Hematopoietic multipotent progenitor cell (in vitro differentiated cells): ENCODE data around the gene PPM1G. TPM values are rescaled to one million over a fixed set of nuclear protein-coding genes. Genes with fewer than 3 reads are reported as not detected.
"Not testable (repeated sequence)": the region's sequence is repeated elsewhere in the genome, so short reads cannot be mapped to it uniquely, and the experiment has no call there.

Experiments
- DNase-seq, 3 donors: peaks; one replicate each; pipeline ENCODE4 v3.0.0-alpha.2; 2011 to 2015; ENCODE audit warnings: low read depth in 2 of 3, low spot score in 2 of 3
- total RNA-seq: library from RNA; depleted of rRNA; stranded (reverse); fragments of >200 nt; gene quantifications from one replicate; pipeline ENCODE4 v1.2.3, GENCODE V29; 2012

PPM1G gene
- total RNA-seq, 1 donor = 66.2 TPM

DNA sequence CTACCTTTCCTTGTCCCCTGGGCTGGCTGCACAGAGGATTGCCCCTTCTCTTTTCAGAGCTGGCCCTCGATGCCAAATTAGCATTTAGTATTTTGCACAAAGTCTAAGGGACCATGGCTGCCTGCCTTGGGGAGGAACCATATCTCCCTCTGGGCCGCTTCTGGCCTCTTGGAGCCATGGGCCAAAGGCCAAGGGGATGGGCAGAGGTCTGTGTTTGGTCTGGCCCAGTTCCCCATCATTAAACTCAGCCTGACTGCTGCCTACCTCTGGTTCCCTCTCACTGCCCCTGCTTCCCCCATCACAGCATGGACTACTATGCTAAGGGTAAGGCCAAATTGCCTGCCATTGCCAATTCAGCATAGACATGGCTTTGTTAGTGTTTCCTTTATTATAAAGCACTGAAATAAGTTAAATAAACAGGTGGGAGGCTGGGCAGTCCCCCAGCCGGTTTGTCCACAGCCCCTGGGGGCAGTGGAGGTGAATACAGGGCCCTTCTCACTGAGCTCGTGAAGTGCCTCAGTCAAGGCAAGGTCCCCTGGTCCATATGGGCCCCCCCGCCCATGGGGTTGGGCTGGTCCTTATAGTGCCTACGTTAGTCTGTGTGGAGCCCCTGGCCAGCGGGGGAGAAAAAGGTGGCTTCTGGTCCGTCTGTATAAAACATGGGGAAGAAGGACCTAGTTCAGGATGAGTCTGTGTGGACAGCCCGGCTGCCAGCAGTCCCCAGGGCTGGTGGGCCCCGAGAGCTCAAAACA lies 32.3 kb downstream of the PPM1G start:
- no peak for DNase-seq

DNA sequence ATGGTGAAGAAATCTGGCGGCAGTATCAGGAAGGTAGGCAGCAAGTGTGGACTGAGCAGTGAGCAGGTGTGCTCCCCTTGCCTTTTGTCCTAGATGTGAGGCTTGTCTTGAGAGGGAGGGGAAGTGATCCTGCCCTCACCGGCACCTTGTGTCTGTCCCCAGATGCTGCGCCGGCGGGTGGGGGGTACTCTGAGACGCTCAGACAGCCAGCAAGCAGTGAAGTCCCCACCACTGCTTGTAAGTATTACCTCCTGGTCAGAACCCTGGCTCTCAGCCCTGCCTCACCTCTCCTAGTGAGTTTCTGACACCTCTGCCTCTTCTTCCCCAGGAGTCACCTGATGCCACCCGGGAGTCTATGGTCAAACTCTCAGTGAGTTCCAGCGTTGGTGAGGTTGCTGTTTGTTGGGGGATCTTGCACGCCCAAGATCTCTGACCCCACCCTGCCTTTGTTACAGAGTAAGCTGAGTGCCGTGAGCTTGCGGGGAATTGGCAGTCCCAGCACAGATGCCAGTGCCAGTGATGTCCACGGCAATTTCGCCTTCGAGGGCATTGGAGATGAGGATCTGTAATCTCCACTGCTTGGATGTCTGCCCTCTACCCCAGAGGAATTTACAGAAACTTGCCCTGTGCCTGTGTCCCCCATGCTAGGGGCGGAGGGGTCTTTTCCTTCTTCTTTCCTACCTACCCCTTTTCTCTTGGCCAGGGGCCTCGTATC lies 33.1 kb downstream of the PPM1G start:
- DNase-seq = no peak

DNA sequence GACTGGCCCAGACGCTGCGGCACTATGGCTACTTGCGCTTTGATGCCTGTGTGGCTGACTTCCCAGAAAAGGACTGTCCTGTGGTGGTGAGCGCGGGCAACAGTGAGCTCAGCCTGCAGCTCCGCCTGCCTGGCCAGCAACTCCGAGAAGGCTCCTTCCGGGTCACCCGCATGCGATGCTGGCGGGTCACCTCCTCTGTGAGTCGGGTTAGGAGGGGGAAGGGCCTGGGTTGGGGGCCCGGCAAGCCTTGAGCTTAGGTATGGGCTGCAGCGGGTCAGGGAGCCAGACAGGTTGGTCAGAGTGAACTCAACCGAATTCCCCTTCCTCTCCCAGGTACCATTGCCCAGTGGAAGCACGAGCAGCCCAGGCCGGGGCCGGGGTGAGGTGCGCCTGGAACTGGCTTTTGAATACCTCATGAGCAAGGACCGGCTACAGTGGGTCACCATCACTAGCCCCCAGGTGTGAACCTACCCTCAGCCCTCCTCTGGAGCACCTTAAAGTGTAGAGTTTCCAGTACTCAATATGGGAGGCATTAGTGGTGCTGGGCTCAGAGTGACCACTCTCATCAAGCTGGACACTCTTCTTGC lies 33.8 kb downstream of the PPM1G start:
- DNase-seq = no peak

DNA sequence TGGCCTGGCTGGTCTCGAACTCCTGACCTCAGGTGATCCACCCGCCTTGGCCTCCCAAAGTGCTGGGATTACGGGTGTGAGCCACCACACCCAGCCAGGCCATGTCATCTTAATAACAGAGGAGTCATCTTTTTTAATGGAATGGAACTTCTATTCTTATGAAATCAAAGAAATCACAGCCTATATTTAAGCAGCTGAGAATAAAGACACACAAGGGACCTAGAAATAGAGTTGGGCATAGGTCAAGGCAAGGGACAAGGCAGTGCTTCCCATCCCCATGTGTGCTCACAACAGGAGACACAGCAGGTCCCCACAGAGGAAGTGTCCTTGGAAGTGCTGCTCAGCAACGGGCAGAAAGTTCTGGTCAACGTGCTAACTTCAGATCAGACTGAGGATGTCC lies 35.8 kb downstream of the PPM1G start:
- no peak for DNase-seq

DNA sequence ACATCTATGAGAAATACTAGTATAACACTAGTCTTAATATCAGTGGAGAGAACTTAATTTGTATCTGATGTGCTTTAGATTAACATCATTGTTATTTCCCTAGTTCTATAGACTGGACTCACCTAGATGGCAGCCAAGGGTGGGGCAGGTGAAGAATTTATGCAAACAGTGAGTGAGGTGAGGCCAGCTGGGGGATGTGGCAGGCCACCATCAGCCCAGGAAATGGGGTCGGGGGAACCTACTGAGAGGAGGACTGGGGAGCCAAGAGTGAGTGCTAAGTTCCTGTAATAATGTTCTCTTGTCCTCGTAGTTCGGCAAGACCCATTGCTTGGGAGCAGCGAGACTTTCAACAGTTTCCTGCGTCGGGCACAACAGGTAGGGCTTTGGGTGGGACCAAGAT lies 36.5 kb downstream of the PPM1G start:
- no peak for DNase-seq

DNA sequence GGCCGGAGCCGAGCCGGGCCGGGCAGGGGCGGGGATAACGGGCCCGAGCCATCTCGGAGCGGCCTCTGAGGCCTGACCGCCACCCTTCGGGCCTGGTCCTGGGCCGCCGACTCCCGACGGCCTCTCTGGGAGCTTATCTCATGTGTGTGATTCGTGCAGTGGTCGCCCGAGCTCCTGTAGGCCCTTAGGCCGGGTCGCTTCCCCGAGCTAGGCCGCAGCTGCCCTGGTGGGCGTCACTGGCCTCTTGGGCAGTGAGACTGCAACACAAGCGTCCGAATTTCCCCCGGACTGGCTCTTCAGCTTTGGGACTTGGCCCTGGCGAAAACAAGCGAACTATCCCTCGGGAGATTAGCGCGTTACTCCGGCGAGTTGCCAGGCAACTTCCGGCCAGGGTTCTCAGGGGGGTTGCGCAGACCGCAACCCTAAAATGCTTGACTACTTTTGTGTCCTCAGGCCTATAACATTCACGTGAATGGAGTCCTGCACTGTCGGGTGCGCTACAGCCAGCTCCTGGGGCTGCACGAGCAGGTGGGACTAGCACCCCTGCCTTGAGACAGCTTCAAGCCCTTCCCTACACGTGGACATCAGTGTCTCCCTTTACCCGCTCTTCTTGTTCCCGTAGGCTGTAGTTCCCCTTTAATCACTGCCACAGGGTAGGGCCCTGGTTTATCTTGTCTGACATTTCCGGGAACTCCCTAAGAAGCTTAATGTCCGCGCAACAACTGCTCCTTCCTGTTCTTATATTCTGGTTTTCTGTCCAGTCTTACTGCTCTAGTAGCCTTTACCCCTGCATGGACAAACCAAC lies 38.4 kb downstream of the PPM1G start:
- DNase-seq = peak in 2 of 3 donors; percentile 36 to 56

DNA sequence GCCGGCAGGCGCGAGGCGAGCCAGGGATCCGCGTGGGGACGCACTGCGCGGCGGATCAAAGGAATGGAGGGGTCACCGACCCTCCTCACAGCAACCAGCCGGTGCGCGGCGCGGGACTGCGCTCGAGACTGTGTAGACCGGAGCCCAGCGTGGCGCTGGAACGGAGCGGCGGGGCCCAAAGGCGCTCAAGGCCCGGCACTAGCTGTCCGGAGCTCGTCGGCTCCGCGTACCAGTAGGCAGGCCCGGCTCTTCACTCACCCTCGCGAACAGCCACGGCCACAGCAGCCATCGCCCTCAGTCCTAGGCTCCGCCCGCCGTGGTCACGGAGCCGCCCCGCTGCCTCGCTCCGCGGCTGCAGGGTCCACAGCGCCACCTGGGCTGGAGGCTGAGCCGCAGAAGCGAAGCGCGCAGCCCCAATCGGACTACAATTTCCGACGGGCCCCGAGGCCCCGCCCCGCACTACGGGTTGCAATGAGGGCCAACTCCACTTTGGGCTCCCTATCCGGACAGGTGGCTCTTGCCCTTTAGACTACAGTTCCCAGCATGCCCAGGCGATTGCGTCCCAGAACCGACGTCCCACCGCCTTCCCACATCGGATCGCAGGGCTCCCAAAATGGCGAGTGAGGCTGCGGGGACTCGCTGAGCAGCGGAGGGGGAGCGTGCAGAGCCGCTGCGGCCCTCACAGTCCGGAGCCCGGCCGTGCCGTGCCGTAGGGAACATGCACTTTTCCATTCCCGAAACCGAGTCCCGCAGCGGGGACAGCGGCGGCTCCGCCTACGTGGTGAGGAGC lies 39.2 kb downstream of the PPM1G start, which contains the start of the genes EIF2B4 and SNX17:
Gene EIF2B4, minus strand, starts transcription at position 313 of the 790 bp plus-strand sequence. Its CDS starts 24 bp downstream, at position 289.
Gene SNX17, plus strand, starts transcription at position 591 of the 790 bp plus-strand sequence. Its CDS starts 128 bp downstream, at position 719.
- peak; percentile 96 to 99 (median 99) for DNase-seq

DNA sequence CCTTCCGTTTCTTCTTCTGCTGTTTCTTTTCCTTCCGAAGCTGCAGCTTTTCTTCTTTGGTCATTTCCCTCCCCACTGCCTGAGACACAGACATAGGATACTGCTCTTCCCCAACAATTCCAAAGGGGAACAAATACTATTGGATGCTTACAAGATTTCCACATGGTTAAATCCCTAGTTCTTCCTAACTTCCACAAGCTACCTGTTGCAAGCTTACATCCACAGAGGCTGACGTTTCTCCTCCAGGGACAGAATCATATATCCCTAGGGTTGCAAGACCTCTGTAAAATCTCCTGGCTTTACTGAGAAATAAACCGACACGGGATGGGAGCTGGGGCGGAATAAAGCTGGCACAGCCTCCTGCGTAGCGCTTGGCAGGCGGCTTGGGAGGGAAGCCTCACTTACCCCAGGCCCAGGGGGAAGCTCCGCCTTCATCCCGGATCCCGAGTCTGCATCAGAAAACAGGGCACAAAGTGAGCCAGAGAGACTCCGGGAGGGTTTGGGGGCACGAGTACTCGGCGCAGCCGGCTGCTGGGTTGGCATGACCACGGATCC lies 39.8 kb downstream of the PPM1G start:
- DNase-seq = no peak

DNA sequence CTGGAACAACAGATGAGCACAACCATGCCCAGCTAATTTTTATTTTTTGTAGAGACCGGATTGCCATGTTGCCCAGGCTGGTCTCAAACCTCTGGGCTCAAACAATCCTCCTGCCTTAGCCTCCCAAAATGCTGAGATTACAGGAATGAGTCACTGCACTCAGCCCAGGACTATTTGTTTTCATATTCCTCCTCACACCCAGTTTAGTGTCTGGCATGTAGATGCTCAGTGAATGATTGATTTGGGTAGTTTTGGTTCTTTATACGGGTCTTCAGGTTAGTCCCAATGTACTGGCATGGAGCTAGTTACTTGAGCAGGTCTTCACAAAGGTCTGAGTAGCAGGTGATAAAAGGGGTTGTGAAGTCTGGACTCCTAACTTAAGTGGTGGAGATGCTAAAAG lies 45.5 kb downstream of the PPM1G start:
- DNase-seq = no peak

DNA sequence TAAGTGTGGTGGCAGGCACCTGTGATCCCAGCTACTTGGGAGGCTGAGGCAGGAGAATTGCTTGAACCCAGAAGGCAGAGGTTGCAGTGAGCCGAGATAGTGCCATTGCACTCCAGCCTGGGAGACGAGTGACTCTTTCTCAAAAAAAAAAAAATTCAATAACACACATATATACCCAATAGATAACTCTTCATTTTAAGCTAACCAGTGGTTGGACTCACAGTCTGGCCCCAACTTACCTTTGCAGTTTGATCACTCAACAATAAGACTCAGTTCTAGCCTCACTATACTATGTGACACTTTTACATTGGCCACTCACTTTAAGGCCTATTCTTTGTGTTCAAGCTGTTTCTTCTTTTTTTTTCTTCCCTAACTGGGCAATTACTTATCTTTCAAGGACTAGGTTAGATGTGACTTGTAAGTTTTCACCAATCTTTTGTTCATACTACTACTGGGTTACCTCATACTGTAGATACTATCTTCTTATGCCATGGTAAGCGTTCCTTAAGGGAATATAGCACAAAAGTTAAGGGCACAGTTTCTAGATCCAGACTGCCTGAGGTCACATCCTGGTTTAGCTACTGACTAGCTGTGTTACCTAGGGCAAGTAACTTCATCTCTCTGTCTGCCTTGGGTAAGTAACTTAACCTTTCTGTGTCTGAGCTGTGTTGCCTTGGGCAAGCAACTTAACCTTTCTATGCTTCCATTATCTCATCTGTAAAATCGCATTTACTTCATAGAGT lies 46.5 kb downstream of the PPM1G start:
- DNase-seq = no peak

DNA sequence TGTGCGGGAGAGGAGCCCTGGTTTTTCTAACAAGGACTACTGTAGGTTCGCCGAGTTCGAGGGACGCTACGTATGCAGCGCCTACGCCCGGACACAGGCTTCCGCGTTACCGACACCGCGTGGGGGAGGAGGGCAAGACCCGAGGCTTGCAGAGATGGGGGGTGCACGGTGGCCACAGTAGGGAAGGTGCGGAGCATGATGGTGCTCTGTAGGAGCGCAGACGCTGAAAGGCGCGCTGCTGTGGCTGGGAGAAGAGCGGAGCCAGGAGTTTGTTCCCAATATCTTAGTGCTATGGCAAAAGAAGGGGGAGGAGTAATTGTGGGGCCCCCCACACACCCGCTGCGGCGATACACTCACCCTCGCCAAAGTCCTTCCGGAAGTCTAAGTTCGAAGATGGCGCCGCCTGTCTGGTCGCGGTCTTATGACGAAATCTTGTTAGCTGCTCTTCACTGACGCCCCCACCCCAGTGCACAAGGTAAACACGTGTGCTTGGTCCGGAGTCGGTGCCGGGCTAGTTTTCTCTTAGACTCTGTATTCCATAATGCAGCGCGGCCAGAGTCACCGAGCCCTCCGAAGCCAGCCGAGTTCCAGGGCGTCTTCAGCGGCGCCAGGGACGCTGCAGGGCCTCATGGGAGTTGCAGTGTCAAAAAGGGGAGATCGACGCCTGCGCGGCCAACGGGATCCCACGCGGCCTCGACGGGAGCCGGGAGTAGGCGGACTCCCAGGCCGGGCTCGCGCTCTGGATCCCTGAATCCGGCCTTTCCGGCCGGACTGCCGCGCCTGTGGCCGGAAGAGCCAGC lies 52.8 kb downstream of the PPM1G start, which contains the start of gene GTF3C2:
Gene GTF3C2, minus strand, starts transcription at position 383 of the 800 bp plus-strand sequence. CDS start 13,210 bp downstream, outside the sequence.
- peak; percentile 84 to 99 (median 99) for DNase-seq

DNA sequence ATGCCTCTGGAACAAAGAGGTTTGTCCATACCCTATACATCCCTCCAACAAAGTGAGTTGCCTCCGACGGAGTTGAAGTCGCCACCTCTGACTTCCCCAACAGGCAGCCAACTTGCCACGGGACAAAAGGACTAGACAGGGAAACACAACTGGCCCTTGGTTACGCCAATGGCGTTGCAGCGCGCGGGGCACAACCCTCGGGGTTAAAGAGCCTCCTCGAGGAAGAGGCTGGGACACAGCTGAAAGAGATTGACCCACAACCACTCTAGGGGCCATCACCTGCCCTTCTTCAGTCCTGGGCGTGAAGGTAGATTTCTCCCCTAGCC lies 53.4 kb downstream of the PPM1G start:
- DNase-seq = peak in 1 of 3 donors; percentile 60

DNA sequence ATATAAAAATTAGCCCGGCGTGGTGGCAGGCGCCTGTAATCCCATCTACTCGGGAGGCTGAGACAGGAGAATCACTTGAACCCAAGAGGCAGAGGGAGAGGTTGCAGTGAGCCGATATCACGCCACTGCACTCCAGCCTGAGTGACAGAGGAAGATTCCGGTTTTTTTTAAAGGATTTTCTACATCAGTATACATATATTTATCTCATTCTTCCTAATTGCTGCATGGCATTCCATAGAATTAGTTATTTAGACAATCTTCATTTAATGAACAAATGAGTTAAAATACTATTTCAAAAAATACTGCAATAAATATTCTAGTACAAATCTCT lies 54.8 kb downstream of the PPM1G start:
- DNase-seq = no peak

DNA sequence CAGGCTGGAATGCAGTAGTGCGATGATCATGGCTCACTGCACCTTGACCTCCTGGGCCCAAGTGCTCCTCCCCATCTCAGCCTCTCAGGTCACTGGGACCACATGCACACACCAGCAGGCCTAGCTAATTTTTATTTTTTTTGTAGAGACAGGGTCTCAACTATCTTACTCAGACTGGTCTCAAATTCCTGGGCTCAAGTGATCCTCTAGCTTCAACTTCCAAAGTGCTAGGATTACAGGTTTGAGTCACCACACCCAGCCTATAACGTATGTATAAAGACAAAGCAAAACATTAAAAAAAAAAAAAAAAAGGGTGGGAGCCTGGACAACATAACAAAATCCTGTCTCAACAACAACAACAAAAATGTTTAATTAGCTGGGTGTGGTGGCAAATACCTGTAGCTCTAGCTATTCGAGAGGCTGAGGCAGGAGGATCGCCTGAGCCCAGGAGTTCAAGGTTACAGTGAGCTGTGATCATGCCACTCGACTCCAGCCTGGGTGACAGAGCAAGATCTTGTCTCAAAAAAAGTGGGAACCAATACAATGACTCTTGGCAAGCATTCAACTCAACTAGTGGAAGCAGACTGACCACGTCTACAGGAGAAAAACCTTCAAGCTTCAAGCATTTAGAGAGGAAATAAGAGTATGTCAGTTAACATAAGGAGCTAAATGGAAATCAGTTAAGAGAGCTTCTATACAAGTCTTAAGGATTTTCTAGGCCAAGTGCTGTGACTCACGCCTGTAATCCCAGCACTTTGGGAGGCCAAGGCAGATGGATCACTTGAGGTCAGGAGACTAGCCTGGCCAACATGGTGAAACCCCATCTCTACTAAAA lies 55.4 kb downstream of the PPM1G start:
- no peak for DNase-seq

DNA sequence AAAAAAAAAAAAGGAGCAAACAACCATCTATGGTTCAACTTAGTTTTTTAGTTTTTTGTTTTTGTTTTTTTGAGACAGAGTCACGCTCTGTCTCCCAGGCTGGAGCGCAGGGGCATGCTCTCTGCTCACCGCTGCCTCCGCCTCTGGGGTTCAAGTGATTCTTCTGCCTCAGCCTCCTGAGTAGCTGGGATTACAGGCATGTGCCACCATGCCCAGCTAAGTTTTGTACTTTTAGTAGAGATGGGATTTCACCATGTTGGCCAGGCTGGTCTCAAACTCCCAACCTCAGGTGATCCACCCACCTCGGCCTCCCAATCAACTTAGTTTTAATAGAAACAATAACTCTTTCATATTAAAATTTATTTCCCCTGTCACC lies 56.0 kb downstream of the PPM1G start:
- DNase-seq = not testable (repeated sequence)

DNA sequence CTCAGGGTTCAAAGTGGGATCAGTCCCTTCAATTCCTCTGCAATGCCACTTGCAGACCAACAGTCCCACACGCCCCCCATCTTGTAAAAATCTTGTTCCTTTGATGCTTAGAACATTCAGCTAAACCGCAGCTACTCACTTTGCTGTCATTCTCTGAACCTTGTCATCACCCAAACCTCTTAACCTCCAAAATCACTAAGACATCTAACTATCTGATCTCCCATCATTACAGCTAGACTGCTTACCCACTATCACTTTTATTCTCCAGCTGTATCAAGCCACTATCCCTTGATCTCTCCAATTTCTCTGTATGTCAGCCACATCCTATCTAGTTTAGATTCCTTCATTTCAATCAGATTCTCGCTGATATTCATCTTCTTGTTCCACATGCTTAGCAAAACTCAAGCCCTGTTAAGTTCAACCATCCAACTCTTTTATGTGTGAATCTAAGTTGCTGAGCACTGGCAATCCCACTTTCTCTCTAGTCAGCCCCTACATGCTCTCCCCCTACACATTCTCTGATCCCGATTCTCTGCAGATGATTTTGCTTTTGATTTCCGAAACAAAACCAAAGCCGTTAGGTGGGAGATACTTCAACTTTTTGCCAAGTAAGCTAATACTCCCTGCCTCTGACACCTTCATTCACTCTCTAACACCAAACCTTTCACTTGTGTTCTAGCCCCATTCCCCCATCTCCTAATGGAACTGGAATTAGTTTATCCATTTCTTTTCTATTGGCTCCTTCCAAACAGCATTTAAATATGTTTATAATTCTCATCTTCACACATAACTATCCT lies 57.4 kb downstream of the PPM1G start:
- no peak for DNase-seq
